Thyroid gland (tissue), 4 donors: ENCODE data around the gene SIK3.

ENCODE experiments used
- CTCF ChIP-seq, 6 experiments: fragments of 200-600 bp in 3 of 6; fragments of 450-650 bp in 3 of 6; sonication (generic) in 3 of 6; IDR thresholded peaks; one replicate each; pipeline ENCODE4 v1.5.1; 2016 to 2019; ENCODE audit warnings: antibody characterized with exemption in 6 of 6, mild to moderate bottlenecking in 2 of 6, inconsistent platforms in 1 of 6, moderate library complexity in 1 of 6
- POLR2A ChIP-seq, 2 donors: fragments of 450-650 bp; IDR thresholded peaks; one replicate each; pipeline ENCODE4 v1.6.1; 2017; ENCODE audit warnings: antibody characterized with exemption in 2 of 2, mild to moderate bottlenecking in 2 of 2, moderate library complexity in 1 of 2

GRCh38 chr11:117039900-117040299, 58.3 kb downstream of the SIK3 start:
- TF ChIP-seq POLR2A (IDR thresholded peaks at IDR 0.05): no peak
- TF ChIP-seq CTCF (IDR thresholded peaks at IDR 0.05): no peak
